ENCODE measurements around the gene ASB2. TPM values are rescaled to one million over a fixed set of nuclear protein-coding genes. Genes with fewer than 3 reads are reported as not detected.

The ASB2 gene
- total and polyA plus RNA-seq, 2 of the 13 experiments (the other 11 are each of a cell fraction or from before 2014, with no cell fraction given) = 0.82 to 4.1 TPM

DNA sequence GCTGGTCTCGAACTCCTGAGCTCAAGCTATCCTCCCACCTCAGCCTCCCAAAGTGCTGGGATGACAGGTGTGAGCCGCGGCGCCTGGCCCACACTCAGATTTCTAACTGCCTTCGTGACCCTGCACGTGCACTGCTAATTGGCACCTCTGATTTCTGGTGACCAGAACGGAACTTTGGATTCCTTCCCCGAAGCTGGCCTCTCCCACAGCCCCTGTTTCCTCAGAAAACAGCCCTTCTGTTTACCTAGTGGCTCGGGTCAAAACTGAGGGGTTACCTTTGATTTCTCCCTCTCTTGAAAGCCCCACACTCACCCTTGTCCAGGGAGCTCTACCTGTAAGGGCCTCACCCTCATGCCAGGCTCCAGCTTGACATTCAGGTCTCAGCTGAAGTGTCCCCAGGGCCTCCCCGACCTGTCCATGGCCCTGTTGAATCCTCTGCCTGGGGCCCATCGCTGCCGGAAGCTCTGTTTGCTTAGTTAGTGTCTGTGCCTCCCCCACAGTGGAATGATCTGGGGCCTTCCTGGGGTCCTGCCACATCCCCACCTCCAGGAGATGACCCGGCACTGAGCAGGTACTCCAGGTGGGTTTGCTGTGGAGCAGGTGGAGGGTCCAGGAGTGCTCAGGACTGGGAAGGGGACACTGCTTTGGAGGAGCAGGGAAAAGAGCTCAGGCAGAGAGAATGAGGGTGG lies 73.6 kb downstream of the ASB2 start (continued):
- no peak for TF ChIP-seq SRSF4 (IDR thresholded peaks at IDR 0.05; ENCODE audit: low read depth, low read length, poor library complexity, severe bottlenecking)
- TF ChIP-seq, protein P1, sequence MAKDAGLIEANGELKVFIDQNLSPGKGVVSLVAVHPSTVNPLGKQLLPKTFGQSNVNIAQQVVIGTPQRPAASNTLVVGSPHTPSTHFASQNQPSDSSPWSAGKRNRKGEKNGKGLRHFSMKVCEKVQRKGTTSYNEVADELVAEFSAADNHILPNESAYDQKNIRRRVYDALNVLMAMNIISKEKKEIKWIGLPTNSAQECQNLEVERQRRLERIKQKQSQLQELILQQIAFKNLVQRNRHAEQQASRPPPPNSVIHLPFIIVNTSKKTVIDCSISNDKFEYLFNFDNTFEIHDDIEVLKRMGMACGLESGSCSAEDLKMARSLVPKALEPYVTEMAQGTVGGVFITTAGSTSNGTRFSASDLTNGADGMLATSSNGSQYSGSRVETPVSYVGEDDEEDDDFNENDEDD (CRISPR knock-in tag; IDR thresholded peaks at IDR 0.05; ENCODE audit: borderline replicate concordance) = peak; percentile 92
- TF ChIP-seq NFE2L2 (IDR thresholded peaks at IDR 0.05; ENCODE audit: low read length) = no peak
- TF ChIP-seq ZBTB46 (CRISPR knock-in tag; IDR thresholded peaks at IDR 0.05; ENCODE audit: borderline replicate concordance) = no peak
- no peak for TF ChIP-seq PLRG1 (conservative IDR thresholded peaks at IDR 0.05)
- TF ChIP-seq ZFP1 (CRISPR knock-in tag; IDR thresholded peaks at IDR 0.05) = no peak
- TF ChIP-seq ZNF446 (CRISPR knock-in tag; IDR thresholded peaks at IDR 0.05) = no peak
- TF ChIP-seq FIP1L1 (IDR thresholded peaks at IDR 0.05; ENCODE audit: borderline replicate concordance, insufficient read depth, low read depth, low read length) = no peak
- peak; percentile 74 for TF ChIP-seq ZNF121 (CRISPR knock-in tag; IDR thresholded peaks at IDR 0.05)
- TF ChIP-seq BATF2 (CRISPR knock-in tag; IDR thresholded peaks at IDR 0.05) = 0 out of 2 replicates have a peak, but pooled peaks have one; percentile 48
- no peak for TF ChIP-seq TBP (CRISPR knock-in tag; IDR thresholded peaks at IDR 0.05)
- TF ChIP-seq ETV6 (CRISPR knock-in tag; conservative IDR thresholded peaks at IDR 0.05) = no peak
- no peak for TF ChIP-seq SRF (IDR thresholded peaks at IDR 0.05; ENCODE audit: low read depth, low read length)
- TF ChIP-seq TAF15 (IDR thresholded peaks at IDR 0.05; ENCODE audit: low read depth, low read length, poor library complexity, severe bottlenecking) = no peak
- TF ChIP-seq ZKSCAN1 (IDR thresholded peaks at IDR 0.05; ENCODE audit: low read length) = no peak
- no peak for TF ChIP-seq ISX (CRISPR knock-in tag; conservative IDR thresholded peaks at IDR 0.05)
- TF ChIP-seq NFYB (CRISPR knock-in tag; IDR thresholded peaks at IDR 0.05) = no peak
- TF ChIP-seq ZNF33B (CRISPR knock-in tag; IDR thresholded peaks at IDR 0.05) = peak; percentile 70; the same call in 1 of the 2 replicates
- TF ChIP-seq ZNF274 (CRISPR knock-in tag; IDR thresholded peaks at IDR 0.05) = no peak; the same call in 1 of the 2 replicates
- TF ChIP-seq ZNF160 (CRISPR knock-in tag; IDR thresholded peaks at IDR 0.05) = no peak
- TF ChIP-seq NFRKB (IDR thresholded peaks at IDR 0.05) = no peak
- TF ChIP-seq, protein P2, sequence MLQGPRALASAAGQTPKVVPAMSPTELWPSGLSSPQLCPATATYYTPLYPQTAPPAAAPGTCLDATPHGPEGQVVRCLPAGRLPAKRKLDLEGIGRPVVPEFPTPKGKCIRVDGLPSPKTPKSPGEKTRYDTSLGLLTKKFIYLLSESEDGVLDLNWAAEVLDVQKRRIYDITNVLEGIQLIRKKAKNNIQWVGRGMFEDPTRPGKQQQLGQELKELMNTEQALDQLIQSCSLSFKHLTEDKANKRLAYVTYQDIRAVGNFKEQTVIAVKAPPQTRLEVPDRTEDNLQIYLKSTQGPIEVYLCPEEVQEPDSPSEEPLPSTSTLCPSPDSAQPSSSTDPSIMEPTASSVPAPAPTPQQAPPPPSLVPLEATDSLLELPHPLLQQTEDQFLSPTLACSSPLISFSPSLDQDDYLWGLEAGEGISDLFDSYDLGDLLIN (CRISPR knock-in tag; IDR thresholded peaks at IDR 0.05; ENCODE audit: borderline replicate concordance) = no peak
- TF ChIP-seq, protein P3, sequence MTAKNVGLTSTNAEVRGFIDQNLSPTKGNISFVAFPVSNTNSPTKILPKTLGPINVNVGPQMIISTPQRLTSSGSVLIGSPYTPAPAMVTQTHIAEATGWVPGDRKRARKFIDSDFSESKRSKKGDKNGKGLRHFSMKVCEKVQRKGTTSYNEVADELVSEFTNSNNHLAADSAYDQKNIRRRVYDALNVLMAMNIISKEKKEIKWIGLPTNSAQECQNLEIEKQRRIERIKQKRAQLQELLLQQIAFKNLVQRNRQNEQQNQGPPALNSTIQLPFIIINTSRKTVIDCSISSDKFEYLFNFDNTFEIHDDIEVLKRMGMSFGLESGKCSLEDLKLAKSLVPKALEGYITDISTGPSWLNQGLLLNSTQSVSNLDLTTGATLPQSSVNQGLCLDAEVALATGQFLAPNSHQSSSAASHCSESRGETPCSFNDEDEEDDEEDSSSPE (CRISPR knock-in tag; IDR thresholded peaks at IDR 0.05) = peak; percentile 76
- no peak for TF ChIP-seq CENPT (CRISPR knock-in tag; IDR thresholded peaks at IDR 0.05; ENCODE audit: low read depth)
- no peak for TF ChIP-seq ZNF660 (CRISPR knock-in tag; IDR thresholded peaks at IDR 0.05; ENCODE audit: borderline replicate concordance, low read depth)
- no peak for TF ChIP-seq ZNF138 (CRISPR knock-in tag; IDR thresholded peaks at IDR 0.05; ENCODE audit: low read depth)
